Adipocyte (in vitro differentiated cells): ENCODE measurements around the gene KRTAP5-1.
"Not testable (repeated sequence)": the region's sequence is repeated elsewhere in the genome, so short reads cannot be mapped to it uniquely, and the experiment has no call there.

ENCODE experiments used
- DNase-seq: peaks from one replicate; pipeline ENCODE4 v3.0.0-alpha.2; 2015; ENCODE audit warnings: low read depth
- H3K27me3 ChIP-seq: replicated peaks from 2 replicates; pipeline ENCODE4 v1.7.0; 2013; ENCODE audit warnings: mild to moderate bottlenecking, low read length, moderate library complexity; ENCODE audit not compliant: control insufficient read depth, insufficient read depth
- H3K36me3 ChIP-seq: 2 replicates; pipeline ENCODE4 v1.7.0; 2013; ENCODE audit warnings: low read length, mild to moderate bottlenecking, moderate library complexity; ENCODE audit not compliant: control insufficient read depth, insufficient read depth, severe bottlenecking
- H3K4me1 ChIP-seq: 2 replicates; pipeline ENCODE4 v1.7.0; 2013; ENCODE audit warnings: mild to moderate bottlenecking, low read length, moderate library complexity; ENCODE audit not compliant: control insufficient read depth, insufficient read depth
- H3K4me3 ChIP-seq: 2 replicates; pipeline ENCODE4 v1.7.0; 2013; ENCODE audit warnings: mild to moderate bottlenecking, low read length, moderate library complexity
- H3K9ac ChIP-seq: 2 replicates; pipeline ENCODE4 v1.7.0; 2013; ENCODE audit warnings: mild to moderate bottlenecking, low read length, moderate library complexity
- H3K9me3 ChIP-seq: 2 replicates; pipeline ENCODE4 v1.7.0; 2013; ENCODE audit warnings: mild to moderate bottlenecking, low read length, moderate library complexity; ENCODE audit not compliant: control insufficient read depth

The KRTAP5-1 gene

GRCh38 chr11:1584661-1585370, at the start of gene KRTAP5-1:
TSS of gene KRTAP5-1 (minus strand) at chr11:1585283. CDS start at chr11:1585249, 34 bp downstream.
- DNase-seq, H3K9ac ChIP-seq: not testable (repeated sequence)

GRCh38 chr11:1633864-1634263, 48.8 kb upstream of the KRTAP5-1 start:
- Histone ChIP-seq H3K9me3 (no peaks in the 10 kb centered on the region), H3K4me1 (no peaks in the 10 kb centered on the region), H3K27me3 (peaks cover 68% of the 10 kb centered on the region), H3K9ac (no peak overlapping the region), H3K4me3 (no peak overlapping the region), H3K36me3 (no peaks in the 10 kb centered on the region)
- no peak for DNase-seq

More at GRCh38 chr11:1584661-1585370, at the start of gene KRTAP5-1:
- H3K4me3 ChIP-seq, H3K9me3 ChIP-seq, H3K36me3 ChIP-seq, H3K4me1 ChIP-seq: not testable (repeated sequence)
- H3K27me3 ChIP-seq: peaks cover 27% of the 10 kb centered on the region

- Histone ChIP-seq H3K9me3 (no peaks in the 10 kb centered on the region), H3K9ac (no peak overlapping the region), H3K27me3 (peaks cover 70% of the 10 kb centered on the region), H3K4me3 (no peak overlapping the region), H3K36me3 (no peaks in the 10 kb centered on the region), H3K4me1 (no peaks in the 10 kb centered on the region)
- DNase-seq: no peak
These were observed 47.1 kb upstream of the KRTAP5-1 start for GRCh38 chr11:1632053-1632714.

- Histone ChIP-seq H3K9ac (no peak overlapping the region), H3K4me1 (no peaks in the 10 kb centered on the region), H3K36me3 (no peaks in the 10 kb centered on the region), H3K4me3 (no peak overlapping the region), H3K9me3 (no peaks in the 10 kb centered on the region), H3K27me3 (peaks cover 66% of the 10 kb centered on the region)
- DNase-seq: no peak
These were observed 46.0 kb upstream of the KRTAP5-1 start for GRCh38 chr11:1631066-1631568.

GRCh38 chr11:1630271-1630670, 45.2 kb upstream of the KRTAP5-1 start:
- Histone ChIP-seq H3K9ac (no peak overlapping the region), H3K9me3 (no peaks in the 10 kb centered on the region), H3K4me3 (no peak overlapping the region), H3K36me3 (no peaks in the 10 kb centered on the region), H3K4me1 (no peaks in the 10 kb centered on the region), H3K27me3 (peaks cover 63% of the 10 kb centered on the region)
- DNase-seq: no peak

GRCh38 chr11:1629326-1630185, 44.5 kb upstream of the KRTAP5-1 start, which contains the start of gene KRTAP5-5:
TSS of gene KRTAP5-5 (plus strand) at chr11:1629775. CDS start at chr11:1629841, 66 bp downstream.
- H3K4me1 ChIP-seq: no peaks in the 10 kb centered on the region
- H3K9me3 ChIP-seq: no peaks in the 10 kb centered on the region
- H3K36me3 ChIP-seq: no peaks in the 10 kb centered on the region
- H3K9ac ChIP-seq: no peak within 1 kb of the TSS
- peaks cover 65% of the 10 kb centered on the region for H3K27me3 ChIP-seq
- DNase-seq: no peak
- no peak within 1 kb of the TSS for H3K4me3 ChIP-seq

- H3K4me1 ChIP-seq: no peaks in the 10 kb centered on the region
- no peak overlapping the region for H3K4me3 ChIP-seq
- H3K36me3 ChIP-seq: no peaks in the 10 kb centered on the region
- no peak overlapping the region for H3K9ac ChIP-seq
- H3K9me3 ChIP-seq: no peaks in the 10 kb centered on the region
- peaks cover 70% of the 10 kb centered on the region for H3K27me3 ChIP-seq
- peak; percentile 76 for DNase-seq
These were observed 43.6 kb upstream of the KRTAP5-1 start for GRCh38 chr11:1628506-1629325.

GRCh38 chr11:1625541-1625940, 40.5 kb upstream of the KRTAP5-1 start:
- H3K9me3 ChIP-seq: no peaks in the 10 kb centered on the region
- H3K27me3 ChIP-seq: peaks cover 55% of the 10 kb centered on the region
- H3K36me3 ChIP-seq: no peaks in the 10 kb centered on the region
- H3K4me3 ChIP-seq: no peak overlapping the region
- no peak overlapping the region for H3K9ac ChIP-seq
- H3K4me1 ChIP-seq: no peaks in the 10 kb centered on the region
- DNase-seq: no peak

GRCh38 chr11:1624621-1625020, 39.5 kb upstream of the KRTAP5-1 start:
- peaks cover 59% of the 10 kb centered on the region for H3K27me3 ChIP-seq
- no peaks in the 10 kb centered on the region for H3K36me3 ChIP-seq
- H3K9me3 ChIP-seq: no peaks in the 10 kb centered on the region
- no peaks in the 10 kb centered on the region for H3K4me1 ChIP-seq
- H3K9ac ChIP-seq: no peak overlapping the region
- DNase-seq: no peak
- H3K4me3 ChIP-seq: no peak overlapping the region

- no peak for DNase-seq
- no peak overlapping the region for H3K9ac ChIP-seq
- no peaks in the 10 kb centered on the region for H3K4me1 ChIP-seq
- no peaks in the 10 kb centered on the region for H3K9me3 ChIP-seq
- H3K27me3 ChIP-seq: peaks cover 53% of the 10 kb centered on the region
- H3K36me3 ChIP-seq: no peaks in the 10 kb centered on the region
- no peak overlapping the region for H3K4me3 ChIP-seq
These were observed 38.6 kb upstream of the KRTAP5-1 start for GRCh38 chr11:1623716-1624115.
